ENCODE data around the gene ARPP21. TPM values are rescaled to one million over a fixed set of nuclear protein-coding genes. Genes with fewer than 3 reads are reported as not detected.

Gene ARPP21
- total RNA-seq, 2 experiments from 2014 or later: 1.0 to 1.1 TPM

GRCh38 chr3:35721628-35722027, 82.3 kb downstream of the ARPP21 start:
- no peak for TF ChIP-seq CTCF (conservative IDR thresholded peaks at IDR 0.05; ENCODE audit: low read length)
- TF ChIP-seq EZH2phosphoT487 (IDR thresholded peaks at IDR 0.05; ENCODE audit: borderline replicate concordance, low read depth, low read length): no peak
- Histone ChIP-seq H3K4me3 (ENCODE audit: low read depth, low read length, poor library complexity, severe bottlenecking) (no peak overlapping the region), H3K36me3 (ENCODE audit: insufficient read depth, low read length) (no peaks in the 10 kb centered on the region), H3K4me1 (ENCODE audit: insufficient read depth, low read length, poor library complexity, severe bottlenecking) (peaks cover 4% of the 10 kb centered on the region), H3K9me2 (ENCODE audit: insufficient read depth, low read length) (no peaks in the 10 kb centered on the region), H3K4me2 (ENCODE audit: low read length) (no peak overlapping the region), H3K27ac (ENCODE audit: low read depth, low read length, poor library complexity, severe bottlenecking) (no peak overlapping the region), H2AFZ (ENCODE audit: low read length) (no peak overlapping the region), H3K79me2 (ENCODE audit: insufficient read depth, low read depth, low read length) (no peaks in the 10 kb centered on the region), H3K9me3 (ENCODE audit: low read length) (no peaks in the 10 kb centered on the region), H4K20me1 (ENCODE audit: insufficient read depth, low read length) (no peaks in the 10 kb centered on the region)
- BruUV-seq (replicated peaks): no TSS peak
- POLR2A ChIA-PET: interaction anchor here (0.7 kb wide), 1 partner anchor 365 kb away, joined by 3 read pairs; no protein-coding TSS in a partner anchor
- CTCF ChIA-PET (ENCODE audit: unreplicated experiment): no interaction called here
- no peak for DNase-seq (ENCODE audit: low spot score)
- intact Hi-C loops (cut with micrococcal nuclease; ENCODE audit: unreplicated experiment): no loop called here

GRCh38 chr3:35722902-35723301, 83.6 kb downstream of the ARPP21 start:
- Histone ChIP-seq H3K36me3 (ENCODE audit: insufficient read depth, low read length) (no peaks in the 10 kb centered on the region), H3K4me2 (ENCODE audit: low read length) (no peak overlapping the region), H4K20me1 (ENCODE audit: insufficient read depth, low read length) (no peaks in the 10 kb centered on the region), H3K27ac (ENCODE audit: low read depth, low read length, poor library complexity, severe bottlenecking) (no peak overlapping the region), H3K4me3 (ENCODE audit: low read depth, low read length, poor library complexity, severe bottlenecking) (no peak overlapping the region), H3K9me2 (ENCODE audit: insufficient read depth, low read length) (no peaks in the 10 kb centered on the region), H2AFZ (ENCODE audit: low read length) (no peak overlapping the region), H3K79me2 (ENCODE audit: insufficient read depth, low read depth, low read length) (no peaks in the 10 kb centered on the region), H3K4me1 (ENCODE audit: insufficient read depth, low read length, poor library complexity, severe bottlenecking) (peaks cover 4% of the 10 kb centered on the region), H3K9me3 (ENCODE audit: low read length) (no peaks in the 10 kb centered on the region)
- ChIA-PET POLR2A (interaction anchor here (0.6 to 1.5 kb wide), 3 partner anchors 12 to 1200 kb away, joined by 4 to 6 read pairs (median 6); no protein-coding TSS in a partner anchor), CTCF (ENCODE audit: unreplicated experiment) (no interaction called here)
- intact Hi-C loops (cut with micrococcal nuclease; ENCODE audit: unreplicated experiment): no loop called here
- DNase-seq (ENCODE audit: low spot score): no peak
- BruUV-seq (replicated peaks): no TSS peak
- no peak for TF ChIP-seq CTCF (conservative IDR thresholded peaks at IDR 0.05; ENCODE audit: low read length)
- TF ChIP-seq EZH2phosphoT487 (IDR thresholded peaks at IDR 0.05; ENCODE audit: borderline replicate concordance, low read depth, low read length): no peak

- H3K79me2 ChIP-seq (ENCODE audit: insufficient read depth, low read depth, low read length): no peaks in the 10 kb centered on the region
- no peak for DNase-seq (ENCODE audit: low spot score)
- no peaks in the 10 kb centered on the region for H3K9me3 ChIP-seq (ENCODE audit: low read length)
- no peaks in the 10 kb centered on the region for H4K20me1 ChIP-seq (ENCODE audit: insufficient read depth, low read length)
- H2AFZ ChIP-seq (ENCODE audit: low read length): no peak overlapping the region
- BruUV-seq (replicated peaks): no TSS peak
- H3K36me3 ChIP-seq (ENCODE audit: insufficient read depth, low read length): no peaks in the 10 kb centered on the region
- CTCF ChIA-PET (ENCODE audit: unreplicated experiment): no interaction called here
- H3K27ac ChIP-seq (ENCODE audit: low read depth, low read length, poor library complexity, severe bottlenecking): no peak overlapping the region
- H3K4me2 ChIP-seq (ENCODE audit: low read length): no peak overlapping the region
- no peak overlapping the region for H3K4me3 ChIP-seq (ENCODE audit: low read depth, low read length, poor library complexity, severe bottlenecking)
- POLR2A ChIA-PET: interaction anchor here (0.8 to 1.8 kb wide), 4 partner anchors 9 to 18 kb away, joined by 4 to 6 read pairs (median 6); no protein-coding TSS in a partner anchor
- TF ChIP-seq EZH2phosphoT487 (IDR thresholded peaks at IDR 0.05; ENCODE audit: borderline replicate concordance, low read depth, low read length) (no peak), CTCF (conservative IDR thresholded peaks at IDR 0.05; ENCODE audit: low read length) (no peak)
- H3K9me2 ChIP-seq (ENCODE audit: insufficient read depth, low read length): no peaks in the 10 kb centered on the region
- H3K4me1 ChIP-seq (ENCODE audit: insufficient read depth, low read length, poor library complexity, severe bottlenecking): peaks cover 4% of the 10 kb centered on the region
- intact Hi-C loops (cut with micrococcal nuclease; ENCODE audit: unreplicated experiment): no loop called here
These were observed 84.3 kb downstream of the ARPP21 start for GRCh38 chr3:35723480-35724097.

All from OCI-LY7 (cell line).